Esophagus squamous epithelium (tissue), 5 donors: ENCODE results near the gene ITGA11. TPM values are rescaled to one million over a fixed set of nuclear protein-coding genes. Genes with fewer than 3 reads are reported as not detected.

ENCODE experiments used
- DNase-seq: peaks from one replicate; lab custom pipeline; 2025; lab: John Stamatoyannopoulos, UW
- H3K27ac ChIP-seq, 4 donors: fragments of 200-600 bp; sonication (generic); one replicate each; pipeline ENCODE4 v1.5.1; 2016 to 2019; ENCODE audit warnings: mild to moderate bottlenecking in 1 of 4
- H3K27me3 ChIP-seq, 4 donors: fragments of 200-600 bp; sonication (generic); 1 replicate in 3 of 4; 2 replicates in 1 of 4; pipeline versions ENCODE4 v1.5.1 to v1.6.0; 2017 to 2021; ENCODE audit warnings: antibody characterized with exemption in 1 of 4
- H3K36me3 ChIP-seq, 3 donors: fragments of 200-600 bp; sonication (generic); one replicate each; pipeline ENCODE4 v1.5.1; 2016 to 2019
- H3K4me1 ChIP-seq, 3 donors: fragments of 200-600 bp; sonication (generic); one replicate each; pipeline ENCODE4 v1.5.1; 2017 to 2019
- H3K4me3 ChIP-seq, 4 donors: fragments of 200-600 bp; sonication (generic); 1 replicate in 3 of 4; 2 replicates in 1 of 4; pipeline ENCODE4 v1.5.1; 2016 to 2019; ENCODE audit warnings: mild to moderate bottlenecking in 2 of 4, moderate library complexity in 1 of 4
- H3K9me3 ChIP-seq, 3 donors: fragments of 200-600 bp; sonication (generic); one replicate each; pipeline ENCODE4 v1.5.1; 2016 to 2019
- POLR2A ChIP-seq, 4 donors: fragments of 450-650 bp; IDR thresholded peaks; one replicate each; pipeline ENCODE4 v1.6.1; 2017; ENCODE audit warnings: antibody characterized with exemption in 4 of 4, mild to moderate bottlenecking in 4 of 4, moderate library complexity in 3 of 4
- WGBS, 2 donors: methylation state at CpG; one replicate each; pipeline ENCODE4 v1.1.5; 2018; 5-methylcytosine and 5-hydroxymethylcytosine counted together
- intact Hi-C: fragments of 100-400 bp; cut with DNase I; formaldehyde crosslinking; loops from one replicate; pipeline ENCODE4 v1.15.0; 2022
- total RNA-seq, 4 donors: library from RNA; depleted of rRNA; stranded (reverse); fragments of >200 nt; gene quantifications; one replicate each; pipeline ENCODE4 v1.1.0, GENCODE V29; 2016
- TF ChIP-seq, protein P1 (sequence below), 6 experiments: fragments of 450-650 bp in 4 of 6; fragments of 200-600 bp in 2 of 6; sonication (generic) in 2 of 6; IDR thresholded peaks; one replicate each; pipeline ENCODE4 v1.5.1; 2016 to 2019; ENCODE audit warnings: antibody characterized with exemption in 6 of 6, mild to moderate bottlenecking in 4 of 6, moderate library complexity in 4 of 6
- donor health status: DM: yes; HTN: yes; CAD: no.

The ITGA11 gene
- total RNA-seq, 4 donors from 2014 or later: 0.19 to 2.9 (median 0.81) TPM

GRCh38 chr15:68415061-68415460, 16.9 kb downstream of the ITGA11 start:
- no peak for TF ChIP-seq POLR2A (IDR thresholded peaks at IDR 0.05)
- TF ChIP-seq, protein P1, sequence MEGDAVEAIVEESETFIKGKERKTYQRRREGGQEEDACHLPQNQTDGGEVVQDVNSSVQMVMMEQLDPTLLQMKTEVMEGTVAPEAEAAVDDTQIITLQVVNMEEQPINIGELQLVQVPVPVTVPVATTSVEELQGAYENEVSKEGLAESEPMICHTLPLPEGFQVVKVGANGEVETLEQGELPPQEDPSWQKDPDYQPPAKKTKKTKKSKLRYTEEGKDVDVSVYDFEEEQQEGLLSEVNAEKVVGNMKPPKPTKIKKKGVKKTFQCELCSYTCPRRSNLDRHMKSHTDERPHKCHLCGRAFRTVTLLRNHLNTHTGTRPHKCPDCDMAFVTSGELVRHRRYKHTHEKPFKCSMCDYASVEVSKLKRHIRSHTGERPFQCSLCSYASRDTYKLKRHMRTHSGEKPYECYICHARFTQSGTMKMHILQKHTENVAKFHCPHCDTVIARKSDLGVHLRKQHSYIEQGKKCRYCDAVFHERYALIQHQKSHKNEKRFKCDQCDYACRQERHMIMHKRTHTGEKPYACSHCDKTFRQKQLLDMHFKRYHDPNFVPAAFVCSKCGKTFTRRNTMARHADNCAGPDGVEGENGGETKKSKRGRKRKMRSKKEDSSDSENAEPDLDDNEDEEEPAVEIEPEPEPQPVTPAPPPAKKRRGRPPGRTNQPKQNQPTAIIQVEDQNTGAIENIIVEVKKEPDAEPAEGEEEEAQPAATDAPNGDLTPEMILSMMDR (IDR thresholded peaks at IDR 0.05): no peak
- no peaks in the 10 kb centered on the region for H3K36me3 ChIP-seq
- H3K27ac ChIP-seq: peak overlapping the region in 1 of 4 donors; percentile 44
- WGBS, 2 donors: 91% methylated on average over 4 to 6 of the region's 7 CpGs
- intact Hi-C loops: no loop called here
- no peak overlapping the region for H3K4me3 ChIP-seq
- H3K4me1 ChIP-seq: peaks cover 0 to 20% (median 8%) of the 10 kb centered on the region in 3 donors
- no peaks in the 10 kb centered on the region for H3K9me3 ChIP-seq
- no peak for DNase-seq
- H3K27me3 ChIP-seq: no peaks in the 10 kb centered on the region

DNA sequence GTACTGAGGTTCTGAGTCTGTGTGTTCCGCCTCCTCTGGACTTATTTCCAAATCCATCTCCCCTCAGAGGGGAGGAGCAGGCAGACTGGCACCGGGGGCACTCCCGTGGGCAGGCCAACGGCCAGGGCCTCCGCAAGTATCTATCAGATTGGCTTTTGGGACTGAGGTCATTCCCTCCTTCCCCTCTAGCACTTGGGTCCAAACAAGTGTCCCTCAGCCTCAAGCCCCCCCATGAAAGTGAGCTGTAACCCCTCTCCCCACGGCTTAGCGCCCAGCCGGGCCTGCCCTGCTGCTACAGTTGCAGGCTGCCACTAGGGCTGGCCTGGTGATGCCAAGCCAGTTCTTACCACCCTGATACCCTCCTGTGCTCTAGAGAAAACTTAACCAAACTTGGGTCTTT, 17.4 kb downstream of the ITGA11 start:
- Histone ChIP-seq H3K4me1 (peaks cover 0 to 17% (median 7%) of the 10 kb centered on the region in 3 donors), H3K9me3 (no peaks in the 10 kb centered on the region), H3K36me3 (no peaks in the 10 kb centered on the region), H3K27me3 (no peaks in the 10 kb centered on the region), H3K4me3 (no peak overlapping the region), H3K27ac (peak overlapping the region in 2 of 4 donors; percentile 33 to 44)
- intact Hi-C loops: no loop called here
- no peak for DNase-seq
- TF ChIP-seq POLR2A (IDR thresholded peaks at IDR 0.05): no peak
- TF ChIP-seq, protein P1 (IDR thresholded peaks at IDR 0.05): no peak
- WGBS, 2 donors: 79 to 84% methylated on average over 5 to 8 of the region's 8 CpGs

DNA sequence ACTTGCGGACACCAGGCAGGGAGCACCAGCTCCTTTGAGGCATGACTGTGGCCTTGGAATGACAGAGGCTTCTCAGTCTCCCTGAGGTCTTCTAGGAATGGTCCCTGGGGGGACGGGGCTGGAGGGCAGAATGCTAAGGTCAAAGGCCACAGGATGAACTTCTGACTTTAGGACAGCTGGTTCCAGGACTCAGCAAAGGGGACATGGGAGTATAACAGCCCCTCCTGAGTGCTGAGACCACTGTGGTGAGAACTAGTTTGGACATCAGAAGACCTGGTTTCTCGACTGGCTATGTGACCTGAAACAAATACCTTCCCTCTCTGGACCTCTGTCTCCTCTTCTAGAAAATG, 17.8 kb downstream of the ITGA11 start:
- intact Hi-C loops: no loop called here
- 84% methylated on average over 3 of the region's 3 CpGs for WGBS, 2 donors
- DNase-seq: no peak
- no peaks in the 10 kb centered on the region for H3K27me3 ChIP-seq
- no peaks in the 10 kb centered on the region for H3K36me3 ChIP-seq
- TF ChIP-seq POLR2A (IDR thresholded peaks at IDR 0.05): no peak
- TF ChIP-seq, protein P1 (IDR thresholded peaks at IDR 0.05): no peak
- peaks cover 0 to 12% (median 4%) of the 10 kb centered on the region in 3 donors for H3K4me1 ChIP-seq
- H3K27ac ChIP-seq: peak overlapping the region in 2 of 4 donors; percentile 33 to 60
- no peaks in the 10 kb centered on the region for H3K9me3 ChIP-seq
- H3K4me3 ChIP-seq: no peak overlapping the region

DNA sequence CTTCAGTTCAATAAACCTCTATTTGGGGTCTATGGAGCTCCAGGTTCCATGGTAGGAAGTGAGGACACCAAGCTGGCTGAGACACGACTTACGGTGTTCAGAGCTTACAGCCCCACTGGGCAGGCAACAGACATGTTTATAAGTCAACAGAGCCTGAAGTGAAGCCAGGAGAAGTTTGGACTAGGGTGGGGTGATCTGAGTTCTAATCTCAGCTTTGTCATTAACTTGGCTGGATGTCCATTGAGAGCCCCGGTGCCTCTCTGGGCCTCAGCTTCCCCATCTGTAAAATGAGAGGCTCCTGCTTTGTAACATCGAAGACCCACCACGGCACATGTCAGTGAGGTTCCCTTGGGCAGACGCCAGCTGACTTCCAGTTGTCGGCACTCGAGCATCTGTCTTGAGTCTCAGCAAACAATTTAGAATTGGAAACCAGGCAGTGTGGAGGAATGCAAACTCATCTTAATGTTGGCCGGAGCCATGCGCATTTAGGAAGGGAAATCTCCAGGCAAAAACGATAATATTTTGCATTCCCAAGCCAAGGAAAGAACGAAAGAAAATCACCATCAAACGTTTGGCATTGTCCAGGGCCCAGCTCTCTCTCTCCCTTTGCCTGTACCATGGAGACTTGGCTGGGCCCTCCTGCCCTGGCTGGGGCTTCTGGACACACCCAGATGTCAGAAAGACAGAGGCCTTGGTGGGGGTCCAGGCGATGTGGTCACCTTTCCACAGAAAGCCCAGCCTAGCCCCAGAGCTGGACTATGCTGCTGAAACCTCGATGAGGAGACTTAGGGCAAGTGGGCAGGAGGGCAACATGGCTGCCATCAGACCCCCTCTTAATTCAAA, 18.4 kb downstream of the ITGA11 start:
- intact Hi-C loops: no loop called here
- TF ChIP-seq, protein P1 (IDR thresholded peaks at IDR 0.05): no peak
- TF ChIP-seq POLR2A (IDR thresholded peaks at IDR 0.05): no peak
- Histone ChIP-seq H3K9me3 (no peaks in the 10 kb centered on the region), H3K4me3 (no peak overlapping the region), H3K27ac (peak overlapping the region in 2 of 4 donors; percentile 33 to 60), H3K4me1 (peaks cover 0 to 6% (median 4%) of the 10 kb centered on the region in 3 donors), H3K36me3 (no peaks in the 10 kb centered on the region), H3K27me3 (no peaks in the 10 kb centered on the region)
- WGBS, 2 donors: 67 to 75% methylated on average over 11 to 14 of the region's 15 CpGs
- DNase-seq: no peak

DNA sequence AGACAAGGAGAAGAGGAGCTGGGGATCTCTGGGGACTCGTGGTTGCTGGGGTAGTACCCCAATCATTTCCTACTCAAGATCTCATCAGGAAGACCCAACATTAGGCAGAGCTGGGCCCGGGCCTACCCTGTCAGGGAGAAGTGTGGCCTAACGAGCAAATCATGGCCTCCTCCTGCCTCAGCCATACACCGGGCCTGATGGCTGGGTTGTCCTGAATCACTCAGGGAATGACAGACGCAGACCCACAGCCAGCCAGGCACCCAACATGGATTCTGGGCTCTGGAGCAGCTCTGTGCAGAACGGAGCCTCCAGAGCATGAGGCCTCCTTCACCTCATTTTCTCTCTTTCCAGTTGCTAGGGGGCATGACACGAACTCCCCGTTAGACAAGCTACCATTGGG, 19.7 kb downstream of the ITGA11 start:
- no peaks in the 10 kb centered on the region for H3K4me1 ChIP-seq
- H3K4me3 ChIP-seq: no peak overlapping the region
- peaks cover 0 to 7% (median 0%) of the 10 kb centered on the region in 4 donors for H3K27me3 ChIP-seq
- TF ChIP-seq, protein P1 (IDR thresholded peaks at IDR 0.05): no peak
- no peak for TF ChIP-seq POLR2A (IDR thresholded peaks at IDR 0.05)
- WGBS, 2 donors: 84 to 85% methylated on average over 6 to 8 of the region's 8 CpGs
- H3K27ac ChIP-seq: no peak overlapping the region
- no peaks in the 10 kb centered on the region for H3K36me3 ChIP-seq
- DNase-seq: no peak
- H3K9me3 ChIP-seq: no peaks in the 10 kb centered on the region
- intact Hi-C loops: no loop called here
